ENCODE data around the gene RALGPS1.

DNA sequence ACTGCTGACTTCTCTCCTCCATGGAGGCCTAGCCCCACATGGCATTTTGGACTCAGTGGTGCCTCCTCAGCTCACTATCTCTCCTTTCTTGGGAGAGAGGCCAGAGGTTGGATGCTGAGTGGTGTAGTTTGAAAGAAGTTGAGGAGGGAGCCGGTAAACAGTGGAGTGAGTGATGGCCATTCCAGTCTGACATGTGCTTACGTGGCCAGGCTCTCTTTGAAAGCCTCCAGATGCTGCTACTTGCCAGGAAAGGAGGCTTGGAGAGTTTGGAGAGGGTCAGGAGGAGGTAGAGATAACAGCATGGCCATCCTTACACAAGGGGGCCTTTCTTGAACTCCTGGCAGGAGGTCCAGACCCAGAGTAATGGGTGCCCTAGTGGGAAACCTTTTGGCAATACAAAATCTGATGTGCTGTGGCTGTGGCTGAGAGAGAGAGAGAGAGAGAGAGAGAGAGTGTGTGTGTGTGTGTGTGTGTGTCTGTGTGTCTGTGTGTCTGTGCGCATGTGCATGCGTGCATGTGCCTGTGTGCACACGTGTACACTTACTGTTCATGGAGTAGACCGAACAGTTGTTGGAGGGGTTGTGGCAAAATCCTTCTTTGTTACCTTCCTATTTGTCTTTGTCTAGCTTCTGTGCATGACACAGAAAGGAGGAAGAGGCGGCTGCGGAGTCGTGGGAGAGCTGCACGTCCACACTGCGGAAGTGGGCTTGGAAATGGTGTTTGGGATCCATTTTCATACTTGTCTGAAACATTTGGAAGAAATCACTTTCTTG, 37.8 kb downstream of the RALGPS1 start:
- TF ChIP-seq, protein P1, sequence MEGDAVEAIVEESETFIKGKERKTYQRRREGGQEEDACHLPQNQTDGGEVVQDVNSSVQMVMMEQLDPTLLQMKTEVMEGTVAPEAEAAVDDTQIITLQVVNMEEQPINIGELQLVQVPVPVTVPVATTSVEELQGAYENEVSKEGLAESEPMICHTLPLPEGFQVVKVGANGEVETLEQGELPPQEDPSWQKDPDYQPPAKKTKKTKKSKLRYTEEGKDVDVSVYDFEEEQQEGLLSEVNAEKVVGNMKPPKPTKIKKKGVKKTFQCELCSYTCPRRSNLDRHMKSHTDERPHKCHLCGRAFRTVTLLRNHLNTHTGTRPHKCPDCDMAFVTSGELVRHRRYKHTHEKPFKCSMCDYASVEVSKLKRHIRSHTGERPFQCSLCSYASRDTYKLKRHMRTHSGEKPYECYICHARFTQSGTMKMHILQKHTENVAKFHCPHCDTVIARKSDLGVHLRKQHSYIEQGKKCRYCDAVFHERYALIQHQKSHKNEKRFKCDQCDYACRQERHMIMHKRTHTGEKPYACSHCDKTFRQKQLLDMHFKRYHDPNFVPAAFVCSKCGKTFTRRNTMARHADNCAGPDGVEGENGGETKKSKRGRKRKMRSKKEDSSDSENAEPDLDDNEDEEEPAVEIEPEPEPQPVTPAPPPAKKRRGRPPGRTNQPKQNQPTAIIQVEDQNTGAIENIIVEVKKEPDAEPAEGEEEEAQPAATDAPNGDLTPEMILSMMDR (IDR thresholded peaks at IDR 0.05; ENCODE audit: low read length) = no peak
- TF ChIP-seq EZH2 (optimal IDR thresholded peaks at IDR 0.05; ENCODE audit: low read depth, low read length) = no peak
